ENCODE measurements around the gene SEC14L2.

- no peak for TF ChIP-seq CTCF (IDR thresholded peaks at IDR 0.05)
- no peak for TF ChIP-seq POLR2A (IDR thresholded peaks at IDR 0.05)
- no peak for TF ChIP-seq POLR2AphosphoS5 (IDR thresholded peaks at IDR 0.05)
- no peak for TF ChIP-seq EP300 (IDR thresholded peaks at IDR 0.05)
Measured at GRCh38 chr22:30425327-30425615, 28.5 kb downstream of the SEC14L2 start.

Data from sigmoid colon (tissue), 4 donors.